ENCODE results near the gene RACGAP1.

Gene RACGAP1

GRCh38 chr12:49985981-49986380 is 39.3 kb downstream of the RACGAP1 start:
- DNase-seq (ENCODE audit: low spot score): no peak

- no peak for DNase-seq (ENCODE audit: low spot score)
Observed at GRCh38 chr12:49984476-49985359, 40.6 kb downstream of the RACGAP1 start.

GRCh38 chr12:49983892-49984291 is 41.4 kb downstream of the RACGAP1 start:
- DNase-seq (ENCODE audit: low spot score): no peak

- no peak for DNase-seq (ENCODE audit: low spot score)
Observed at GRCh38 chr12:49982246-49983087, 42.8 kb downstream of the RACGAP1 start.

GRCh38 chr12:49980501-49981349 is 44.6 kb downstream of the RACGAP1 start:
- DNase-seq (ENCODE audit: low spot score): no peak

GRCh38 chr12:49979791-49980190 is 45.5 kb downstream of the RACGAP1 start:
- no peak for DNase-seq (ENCODE audit: low spot score)

- no peak for DNase-seq (ENCODE audit: low spot score)
Observed at GRCh38 chr12:49979016-49979586, 46.2 kb downstream of the RACGAP1 start.

GRCh38 chr12:49978125-49978524 is 47.2 kb downstream of the RACGAP1 start:
- DNase-seq (ENCODE audit: low spot score): no peak

GRCh38 chr12:49976557-49976956 is 48.7 kb downstream of the RACGAP1 start:
- no peak for DNase-seq (ENCODE audit: low spot score)

- no peak for DNase-seq (ENCODE audit: low spot score)
Observed at GRCh38 chr12:49975318-49975761, 50.0 kb downstream of the RACGAP1 start.

GRCh38 chr12:49974677-49975317 is 50.5 kb downstream of the RACGAP1 start:
- DNase-seq (ENCODE audit: low spot score): no peak

- peak; percentile 17 for DNase-seq (ENCODE audit: low spot score)
Observed at GRCh38 chr12:49974231-49974675, 51.0 kb downstream of the RACGAP1 start.

- no peak for DNase-seq (ENCODE audit: low spot score)
Observed at GRCh38 chr12:49973361-49973830, 51.9 kb downstream of the RACGAP1 start.

- no peak for DNase-seq (ENCODE audit: low spot score)
Observed at GRCh38 chr12:49972641-49973360, 52.5 kb downstream of the RACGAP1 start, which contains the start of gene AQP6. AQP6 (plus strand) TSS chr12:49972947; CDS start chr12:49973174, 227 bp downstream.

GRCh38 chr12:49972129-49972528 is 53.2 kb downstream of the RACGAP1 start:
- no peak for DNase-seq (ENCODE audit: low spot score)

- no peak for DNase-seq (ENCODE audit: low spot score)
Observed at GRCh38 chr12:49971141-49971540, 54.2 kb downstream of the RACGAP1 start.

GRCh38 chr12:49970658-49971057 is 54.6 kb downstream of the RACGAP1 start:
- no peak for DNase-seq (ENCODE audit: low spot score)

- no peak for DNase-seq (ENCODE audit: low spot score)
Observed at GRCh38 chr12:49969651-49970429, 55.5 kb downstream of the RACGAP1 start.

GRCh38 chr12:49969027-49969426 is 56.3 kb downstream of the RACGAP1 start:
- DNase-seq (ENCODE audit: low spot score): no peak
